IMR-90 (cell line): ENCODE measurements around the gene MAP3K1. TPM values are rescaled to one million over a fixed set of nuclear protein-coding genes. Genes with fewer than 3 reads are reported as not detected.

Experiments
- ATAC-seq: fragments of 200-7000 bp; cut with Tn5 transposase; 2 replicates; pipeline ENCODE4 v1.9.1; 2020; ENCODE audit warnings: low read depth, mild to moderate bottlenecking, moderate library complexity
- BruUV-seq: library from RNA; stranded (reverse); fragments of 400-500 nt; replicated peaks from 2 replicates; lab custom pipeline; 2021; lab: Mats Ljungman, UMichigan
- CTCF ChIA-PET: fragments of 300-600 bp; formaldehyde crosslinking; extraction: SDS; loops from one replicate; lab custom pipeline; 2021; ENCODE audit warnings: antibody characterized with exemption; lab: Yijun Ruan, JAX
- POLR2A ChIA-PET: fragments of 300-600 bp; sonication (Branson Sonifier 250); formaldehyde crosslinking; loops from one replicate; lab custom pipeline; 2022; ENCODE audit warnings: antibody characterized with exemption; ENCODE audit not compliant: unreplicated experiment; lab: Charles Lee
- DNase-seq: peaks from one replicate; pipeline ENCODE4 v3.0.0; 2013
- H2AFZ ChIP-seq: replicated peaks from 2 replicates; pipeline ENCODE3; 2013; ENCODE audit warnings: low read length, mild to moderate bottlenecking; ENCODE audit not compliant: poor library complexity
- H2AK5ac ChIP-seq: 2 replicates; pipeline ENCODE4 v1.6.1; 2013; ENCODE audit warnings: low read depth, low read length, inconsistent platforms
- H2AK9ac ChIP-seq: replicated peaks from 2 replicates; pipeline ENCODE3; 2013; ENCODE audit warnings: mild to moderate bottlenecking, low read depth, low read length, moderate library complexity; ENCODE audit not compliant: poor library complexity
- H2BK120ac ChIP-seq: 2 replicates; pipeline ENCODE4 v1.6.1; 2013; ENCODE audit warnings: low read depth, low read length, inconsistent platforms
- H2BK15ac ChIP-seq: 3 replicates; pipeline ENCODE4 v1.6.1; 2013; ENCODE audit warnings: low read depth, low read length, inconsistent platforms
- H2BK20ac ChIP-seq: 2 replicates; pipeline ENCODE4 v1.6.1; 2013; ENCODE audit warnings: low read depth, mild to moderate bottlenecking, inconsistent platforms, low read length, moderate library complexity
- H2BK5ac ChIP-seq: 2 replicates; pipeline ENCODE4 v1.6.1; 2013; ENCODE audit warnings: mild to moderate bottlenecking, low read depth, low read length, inconsistent platforms; ENCODE audit not compliant: poor library complexity, severe bottlenecking
- H3K14ac ChIP-seq: replicated peaks from 2 replicates; pipeline ENCODE4 v1.6.1; 2013; ENCODE audit warnings: low read depth, low read length, inconsistent platforms
- H3K18ac ChIP-seq: 2 replicates; pipeline ENCODE4 v1.6.1; 2013; ENCODE audit warnings: low read depth, low read length, control low read depth
- H3K23ac ChIP-seq: 2 replicates; pipeline ENCODE4 v1.6.1; 2013; ENCODE audit warnings: low read depth, low read length, inconsistent platforms
- H3K27ac ChIP-seq: 2 replicates; pipeline ENCODE4 v1.5.1; 2013; ENCODE audit warnings: mild to moderate bottlenecking, control low read depth, low read length; ENCODE audit not compliant: insufficient read depth
- H3K27me3 ChIP-seq: 2 replicates; pipeline ENCODE4 v1.6.1; 2013; ENCODE audit warnings: low read length; ENCODE audit not compliant: control insufficient read depth, insufficient read depth
- H3K36me3 ChIP-seq: 2 replicates; pipeline ENCODE4 v1.6.1; 2013; ENCODE audit warnings: low read length, mixed read lengths; ENCODE audit not compliant: control insufficient read depth, insufficient read depth
- H3K4ac ChIP-seq: 2 replicates; pipeline ENCODE4 v1.6.1; 2013; ENCODE audit warnings: low read depth, low read length, inconsistent platforms
- H3K4me1 ChIP-seq: 2 replicates; pipeline ENCODE4 v1.6.1; 2013; ENCODE audit warnings: low read length, mixed read lengths; ENCODE audit not compliant: control insufficient read depth, insufficient read depth
- H3K4me2 ChIP-seq: 2 replicates; pipeline ENCODE4 v1.6.1; 2013; ENCODE audit warnings: low read depth, mild to moderate bottlenecking, control low read depth, low read length, moderate library complexity
- H3K4me3 ChIP-seq: 2 replicates; pipeline ENCODE4 v1.5.1; 2013; ENCODE audit warnings: low read depth, mild to moderate bottlenecking, control low read depth, low read length, moderate library complexity; ENCODE audit not compliant: insufficient read depth
- H3K56ac ChIP-seq: 2 replicates; pipeline ENCODE4 v1.6.1; 2013; ENCODE audit warnings: low read length, inconsistent platforms; ENCODE audit not compliant: insufficient read depth; ENCODE audit errors: extremely low read depth
- H3K79me1 ChIP-seq, 2 experiments: 2 replicates each; pipeline ENCODE4 v1.6.1; 2013; ENCODE audit warnings: low read length in 2 of 2, inconsistent platforms in 1 of 2, low read depth in 1 of 2
- H3K9ac ChIP-seq: 2 replicates; pipeline ENCODE4 v1.6.1; 2013; ENCODE audit warnings: low read depth, low read length, control low read depth
- H3K9me1 ChIP-seq: 2 replicates; pipeline ENCODE4 v1.6.1; 2013; ENCODE audit warnings: low read length, inconsistent platforms; ENCODE audit not compliant: insufficient read depth
- H3K9me3 ChIP-seq: 2 replicates; pipeline ENCODE4 v1.6.1; 2013; ENCODE audit warnings: low read length; ENCODE audit not compliant: control insufficient read depth, insufficient read depth
- H4K20me1 ChIP-seq: 2 replicates; pipeline ENCODE4 v1.6.1; 2013; ENCODE audit warnings: low read length, inconsistent platforms; ENCODE audit not compliant: insufficient read depth
- H4K5ac ChIP-seq: 2 replicates; pipeline ENCODE4 v1.6.1; 2013; ENCODE audit warnings: mild to moderate bottlenecking, low read depth, low read length, control low read depth
- H4K8ac ChIP-seq, 2 experiments: 2 replicates each; pipeline ENCODE4 v1.6.1; 2013; ENCODE audit warnings: low read depth in 2 of 2, low read length in 2 of 2, control low read depth in 1 of 2, inconsistent platforms in 1 of 2
- H4K91ac ChIP-seq: 2 replicates; pipeline ENCODE4 v1.6.1; 2013; ENCODE audit warnings: low read depth, low read length, inconsistent platforms; ENCODE audit not compliant: insufficient read depth
- BHLHE40 ChIP-seq: fragments of 150-350 bp; IDR thresholded peaks from 2 replicates; pipeline ENCODE4 v1.6.1; 2016; ENCODE audit warnings: mild to moderate bottlenecking, low read depth, low read length
- CEBPB ChIP-seq: IDR thresholded peaks from 2 replicates; pipeline ENCODE4 v1.6.1; 2012; ENCODE audit warnings: low read depth, low read length, improper control_type of control experiment
- CHD1 ChIP-seq: IDR thresholded peaks from 2 replicates; pipeline ENCODE4 v1.6.1; 2012; ENCODE audit warnings: low read depth, low read length, improper control_type of control experiment
- CTCF ChIP-seq: conservative IDR thresholded peaks from 2 replicates; pipeline ENCODE4 v1.5.1; 2012; ENCODE audit warnings: mild to moderate bottlenecking, low read depth, low read length, improper control_type of control experiment
- ELK1 ChIP-seq: fragments of 150-350 bp; IDR thresholded peaks from 2 replicates; pipeline ENCODE4 v1.6.1; 2016; ENCODE audit warnings: low read depth, mild to moderate bottlenecking, low read length, moderate library complexity, borderline replicate concordance
- FOS ChIP-seq: fragments of 150-350 bp; IDR thresholded peaks from 2 replicates; pipeline ENCODE4 v1.6.1; 2016; ENCODE audit warnings: low read depth, low read length
- MAFK ChIP-seq: IDR thresholded peaks from 2 replicates; pipeline ENCODE4 v1.6.1; 2012; ENCODE audit warnings: low read depth, low read length, improper control_type of control experiment
- MAZ ChIP-seq: IDR thresholded peaks from 2 replicates; pipeline ENCODE4 v1.6.1; 2012; ENCODE audit warnings: low read depth, mild to moderate bottlenecking, low read length, improper control_type of control experiment, moderate library complexity, borderline replicate concordance
- MXI1 ChIP-seq: IDR thresholded peaks from 2 replicates; pipeline ENCODE4 v1.6.1; 2012; ENCODE audit warnings: low read depth, mild to moderate bottlenecking, low read length, moderate library complexity, borderline replicate concordance
- NFE2L2 ChIP-seq: fragments of 150-350 bp; IDR thresholded peaks from 2 replicates; pipeline ENCODE4 v1.6.1; 2016; ENCODE audit warnings: low read depth, mild to moderate bottlenecking, low read length
- POLR2A ChIP-seq: IDR thresholded peaks from 2 replicates; pipeline ENCODE4 v1.6.1; 2012; ENCODE audit warnings: mild to moderate bottlenecking, low read depth, low read length
- RAD21 ChIP-seq: IDR thresholded peaks from 2 replicates; pipeline ENCODE4 v1.6.1; 2012; ENCODE audit warnings: low read length, improper control_type of control experiment
- RCOR1 ChIP-seq: IDR thresholded peaks from 2 replicates; pipeline ENCODE4 v1.6.1; 2012; ENCODE audit warnings: mild to moderate bottlenecking, low read length, improper control_type of control experiment; ENCODE audit not compliant: insufficient replicate concordance
- RFX5 ChIP-seq: IDR thresholded peaks from 2 replicates; pipeline ENCODE4 v1.8.0; 2012; ENCODE audit warnings: low read depth, mild to moderate bottlenecking, low read length, moderate library complexity
- SMC3 ChIP-seq: fragments of 150-350 bp; IDR thresholded peaks from 2 replicates; pipeline ENCODE4 v1.6.1; 2016; ENCODE audit warnings: low read depth, mild to moderate bottlenecking, antibody characterized with exemption, low read length, moderate library complexity
- USF2 ChIP-seq: fragments of 150-350 bp; IDR thresholded peaks from 2 replicates; pipeline ENCODE4 v1.6.1; 2017; ENCODE audit warnings: mild to moderate bottlenecking, antibody characterized with exemption, low read length, low read depth
- WGBS, 2 experiments: methylation state at CpG; one replicate each; pipeline versions ENCODE4 v1.1.5 to v1.1.7; 2013; ENCODE audit warnings: missing lambda C conversion rate in 2 of 2; ENCODE audit not compliant: insufficient read length in 1 of 2; ENCODE audit errors: extremely low coverage in 2 of 2; 5-methylcytosine and 5-hydroxymethylcytosine counted together
- dilution Hi-C: fragments of 300-500 bp; cut with HindIII; formaldehyde crosslinking; loops from one replicate; pipeline ENCODE4 v1.14.3; 2018; ENCODE audit warnings: low sequenced_read_pairs; ENCODE audit not compliant: unreplicated experiment
- in situ Hi-C: fragments of 300-500 bp; cut with MboI; formaldehyde crosslinking; loops from 3 replicates; pipeline ENCODE4 v1.14.3; 2019; ENCODE audit warnings: low sequenced_read_pairs, inconsistent platforms, mixed read lengths
- intact Hi-C: fragments of 100-400 bp; cut with micrococcal nuclease; formaldehyde crosslinking; loops from 2 replicates; pipeline ENCODE4 v1.10.0; 2022
- polyA plus RNA-seq, 3 experiments: library from polyadenylated mRNA; depleted of rRNA; stranded (reverse); fragments of >200 nt; gene quantifications; 2 replicates each; pipeline ENCODE4 v1.2.3, GENCODE V29; 2012; ENCODE audit warnings: low replicate concordance in 1 of 3
- total RNA-seq: library from RNA; depleted of rRNA; stranded (reverse); fragments of >200 nt; gene quantifications from 2 replicates; pipeline ENCODE4 v1.2.3, GENCODE V29; 2012

MAP3K1 gene
- total and polyA plus RNA-seq, 2 of the 4 experiments (the other 2 are of a cell fraction) = 3.8 to 18.8 TPM

GRCh38 chr5:56808211-56808610 is 7.1 kb upstream of the MAP3K1 start:
- Histone ChIP-seq H3K4ac (no peak overlapping the region), H3K9me3 (no peaks in the 10 kb centered on the region), H2BK120ac (no peak overlapping the region), H4K91ac (no peak overlapping the region), H2BK5ac (no peak overlapping the region), H3K9me1 (no peaks in the 10 kb centered on the region), H2BK20ac (no peak overlapping the region), H4K5ac (no peak overlapping the region), H3K4me3 (no peak overlapping the region), H3K4me2 (no peak overlapping the region), H2AK9ac (no peak overlapping the region), H3K27ac (no peak overlapping the region), H3K23ac (no peak overlapping the region), H3K56ac (no peak overlapping the region), H3K36me3 (no peaks in the 10 kb centered on the region), H4K8ac (no peak overlapping the region), H3K79me1 (no peaks in the 10 kb centered on the region), H2AFZ (no peak overlapping the region), H2BK15ac (no peak overlapping the region), H3K14ac (no peak overlapping the region), H3K27me3 (no peaks in the 10 kb centered on the region), H2AK5ac (no peak overlapping the region), H3K4me1 (no peaks in the 10 kb centered on the region), H3K9ac (no peak overlapping the region), H4K20me1 (no peaks in the 10 kb centered on the region), H3K18ac (no peak overlapping the region)
- TF ChIP-seq CEBPB (no peak), RCOR1 (no peak), MXI1 (no peak), POLR2A (no peak), CHD1 (no peak), ELK1 (no peak), RAD21 (no peak), MAZ (no peak), USF2 (no peak), MAFK (no peak), FOS (no peak), CTCF (no peak), NFE2L2 (no peak), SMC3 (no peak), RFX5 (no peak), BHLHE40 (no peak)
- intact Hi-C loops (no loop called here), in situ Hi-C loops (no loop called here), dilution Hi-C loops (no loop called here)
- BruUV-seq = no TSS peak
- WGBS, 2 experiments = no CpG with 5 or more reads among the region's 4 CpGs
- ChIA-PET CTCF (no interaction called here), POLR2A (no interaction called here)
- no peak for DNase-seq
- no peak for ATAC-seq
